AG10803 (cell line): ENCODE data around the gene DIP2C.
"Not testable (repeated sequence)": the region's sequence is repeated elsewhere in the genome, so short reads cannot be mapped to it uniquely, and the experiment has no call there.

Experiments used
- DNase-seq: peaks from one replicate; pipeline ENCODE4 v3.0.0; 2010; ENCODE audit warnings: low read depth
- H3K4me3 ChIP-seq: 2 replicates; pipeline ENCODE4 v1.5.1; 2011; ENCODE audit warnings: mild to moderate bottlenecking, low read length, control low read depth
- TF ChIP-seq, protein P1 (sequence below): conservative IDR thresholded peaks from 2 replicates; pipeline ENCODE4 v1.5.1; 2011; ENCODE audit warnings: mild to moderate bottlenecking, low read length, control low read depth, inconsistent platforms

DIP2C gene

GRCh38 chr10:680745-681144 is 8.7 kb downstream of the DIP2C start:
- H3K4me3 ChIP-seq = no peak overlapping the region
- DNase-seq = no peak
- TF ChIP-seq, protein P1, sequence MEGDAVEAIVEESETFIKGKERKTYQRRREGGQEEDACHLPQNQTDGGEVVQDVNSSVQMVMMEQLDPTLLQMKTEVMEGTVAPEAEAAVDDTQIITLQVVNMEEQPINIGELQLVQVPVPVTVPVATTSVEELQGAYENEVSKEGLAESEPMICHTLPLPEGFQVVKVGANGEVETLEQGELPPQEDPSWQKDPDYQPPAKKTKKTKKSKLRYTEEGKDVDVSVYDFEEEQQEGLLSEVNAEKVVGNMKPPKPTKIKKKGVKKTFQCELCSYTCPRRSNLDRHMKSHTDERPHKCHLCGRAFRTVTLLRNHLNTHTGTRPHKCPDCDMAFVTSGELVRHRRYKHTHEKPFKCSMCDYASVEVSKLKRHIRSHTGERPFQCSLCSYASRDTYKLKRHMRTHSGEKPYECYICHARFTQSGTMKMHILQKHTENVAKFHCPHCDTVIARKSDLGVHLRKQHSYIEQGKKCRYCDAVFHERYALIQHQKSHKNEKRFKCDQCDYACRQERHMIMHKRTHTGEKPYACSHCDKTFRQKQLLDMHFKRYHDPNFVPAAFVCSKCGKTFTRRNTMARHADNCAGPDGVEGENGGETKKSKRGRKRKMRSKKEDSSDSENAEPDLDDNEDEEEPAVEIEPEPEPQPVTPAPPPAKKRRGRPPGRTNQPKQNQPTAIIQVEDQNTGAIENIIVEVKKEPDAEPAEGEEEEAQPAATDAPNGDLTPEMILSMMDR = no peak

- no peak overlapping the region for H3K4me3 ChIP-seq
- TF ChIP-seq, protein P1 = no peak
- no peak for DNase-seq
Observed at GRCh38 chr10:680146-680545, 9.3 kb downstream of the DIP2C start.

DNA sequence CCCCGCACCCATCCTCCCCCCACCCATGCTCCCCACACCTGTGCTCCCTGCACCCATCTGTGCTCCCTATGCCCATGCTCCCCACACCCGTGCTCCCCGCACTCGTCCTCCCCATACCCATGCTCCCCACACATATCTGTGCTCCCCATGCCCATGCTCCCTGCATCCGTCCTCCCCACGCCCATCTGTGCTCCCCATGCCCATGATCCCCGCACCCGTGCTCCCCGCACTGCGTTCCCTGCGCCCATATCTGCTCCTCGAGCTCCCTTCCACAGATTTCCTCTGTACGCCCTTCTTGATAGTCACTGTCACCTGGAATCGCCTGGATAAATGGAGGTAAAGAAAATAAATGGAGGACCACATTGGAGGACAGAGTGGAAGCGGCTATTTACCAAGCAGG is 9.9 kb downstream of the DIP2C start:
- no peak overlapping the region for H3K4me3 ChIP-seq
- TF ChIP-seq, protein P1 = no peak
- DNase-seq = no peak

- H3K4me3 ChIP-seq, DNase-seq: not testable (repeated sequence)
Observed at GRCh38 chr10:678662-679005, 10.8 kb downstream of the DIP2C start.

GRCh38 chr10:677750-678661 is 11.5 kb downstream of the DIP2C start:
- no peak for DNase-seq
- TF ChIP-seq, protein P1 = no peak
- H3K4me3 ChIP-seq = no peak overlapping the region

DNA sequence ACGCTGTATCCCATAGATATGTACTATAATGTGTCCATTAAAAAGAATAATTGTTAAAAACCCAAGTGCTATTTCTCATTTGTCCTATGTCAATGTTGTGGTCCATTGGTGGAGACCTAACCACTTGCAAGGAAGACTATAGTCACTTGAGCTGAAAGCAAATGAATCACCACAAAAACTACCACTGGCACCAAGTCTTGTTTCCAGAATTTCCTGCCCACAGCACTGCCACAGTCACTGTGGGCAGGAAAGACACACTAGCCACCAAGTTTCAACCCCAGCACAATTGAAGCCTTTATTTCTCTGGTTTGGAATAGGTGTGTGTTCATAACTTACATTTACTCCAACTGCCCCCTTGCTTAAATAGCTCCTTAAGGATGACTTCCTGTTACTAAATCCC is 12.4 kb downstream of the DIP2C start:
- no peak overlapping the region for H3K4me3 ChIP-seq
- TF ChIP-seq, protein P1 = no peak
- no peak for DNase-seq

- DNase-seq = no peak
- TF ChIP-seq, protein P1 = no peak
- no peak overlapping the region for H3K4me3 ChIP-seq
Observed at GRCh38 chr10:676178-676577, 13.3 kb downstream of the DIP2C start.

DNA sequence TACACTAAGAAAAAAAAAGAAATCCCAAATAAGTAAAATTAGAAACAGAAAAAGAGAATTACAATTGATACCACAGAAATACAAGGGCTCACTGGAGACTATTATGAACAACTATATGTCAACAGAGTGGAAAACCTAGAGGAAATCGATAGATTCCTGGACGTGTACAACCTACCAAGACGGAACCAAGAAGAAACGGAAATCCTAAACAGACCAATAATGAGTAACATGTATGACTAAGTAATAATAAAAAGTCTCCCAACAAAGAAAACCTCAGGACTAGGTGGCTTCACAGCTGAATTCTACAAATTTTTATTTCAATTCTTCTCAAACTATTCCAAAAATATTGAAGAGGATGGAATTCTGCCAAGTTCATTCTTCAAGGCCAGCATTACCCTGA is 13.9 kb downstream of the DIP2C start:
- TF ChIP-seq, protein P1 = no peak
- H3K4me3 ChIP-seq = no peak overlapping the region
- DNase-seq = no peak
